ENCODE measurements around the gene BFSP1.

Gene BFSP1

DNA sequence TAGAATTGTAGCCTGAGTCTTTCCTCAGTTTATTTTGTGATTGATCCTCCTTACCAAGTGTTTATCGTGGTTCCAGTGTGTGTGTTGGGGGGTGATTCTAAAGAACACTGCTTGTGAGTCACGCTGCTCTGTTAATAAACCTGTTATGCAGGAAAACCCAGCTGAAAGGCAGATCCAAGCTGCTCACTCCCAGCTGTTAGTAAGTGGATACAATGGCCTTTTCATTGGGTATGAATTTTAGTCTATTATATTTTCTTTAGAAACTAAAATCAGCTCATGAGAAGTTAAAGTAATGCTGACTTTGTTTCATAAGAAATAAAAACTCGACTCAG is 26.5 kb upstream of the BFSP1 start:
- H3K4me3 ChIP-seq (ENCODE audit: low read depth, low read length), result no peak overlapping the region
- no peak for TF ChIP-seq CTCF (IDR thresholded peaks at IDR 0.05; ENCODE audit: borderline replicate concordance, insufficient read depth, low read depth, low read length)

DNA sequence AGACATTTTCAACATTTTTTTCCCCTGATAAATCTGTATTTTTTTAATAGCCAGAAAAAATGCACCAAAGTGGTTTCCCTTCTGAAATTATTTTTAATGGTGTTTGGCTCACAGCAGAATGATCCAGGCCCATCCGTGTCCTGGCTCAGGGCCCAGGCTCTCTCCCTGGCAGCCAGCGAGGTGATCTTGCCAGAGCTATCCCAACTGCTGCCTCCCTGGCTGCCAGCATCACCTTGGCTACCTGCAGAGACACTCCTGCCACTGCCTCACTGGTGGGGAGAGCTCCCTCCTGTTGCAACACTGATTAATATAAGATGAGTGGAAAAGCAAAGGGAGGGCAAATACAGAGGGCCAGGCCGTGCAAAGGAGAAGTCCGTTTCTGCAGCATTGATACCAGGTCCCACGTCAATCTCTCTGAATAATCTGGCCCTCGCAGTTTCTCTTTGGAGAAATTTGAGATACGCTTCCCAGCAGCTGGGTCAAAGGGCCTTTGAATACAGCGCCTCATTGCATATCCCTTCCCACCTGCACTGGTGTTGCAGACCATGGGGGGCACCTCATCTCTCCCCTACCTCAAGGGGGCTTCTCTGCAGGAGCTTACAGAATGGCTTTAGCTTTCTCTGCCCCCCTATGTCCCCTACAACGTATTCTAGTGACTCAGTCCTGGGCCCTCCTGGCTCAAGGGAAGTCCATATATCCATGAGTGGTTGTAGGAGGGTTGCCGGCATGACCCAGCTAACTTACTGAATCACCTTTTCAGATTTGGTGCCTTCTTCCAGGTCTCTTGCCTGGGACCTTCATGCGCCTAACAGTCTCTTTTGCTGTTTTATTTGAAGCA is 25.9 kb upstream of the BFSP1 start:
- no peak for TF ChIP-seq CTCF (IDR thresholded peaks at IDR 0.05; ENCODE audit: borderline replicate concordance, insufficient read depth, low read depth, low read length)
- no peak overlapping the region for H3K4me3 ChIP-seq (ENCODE audit: low read depth, low read length)

DNA sequence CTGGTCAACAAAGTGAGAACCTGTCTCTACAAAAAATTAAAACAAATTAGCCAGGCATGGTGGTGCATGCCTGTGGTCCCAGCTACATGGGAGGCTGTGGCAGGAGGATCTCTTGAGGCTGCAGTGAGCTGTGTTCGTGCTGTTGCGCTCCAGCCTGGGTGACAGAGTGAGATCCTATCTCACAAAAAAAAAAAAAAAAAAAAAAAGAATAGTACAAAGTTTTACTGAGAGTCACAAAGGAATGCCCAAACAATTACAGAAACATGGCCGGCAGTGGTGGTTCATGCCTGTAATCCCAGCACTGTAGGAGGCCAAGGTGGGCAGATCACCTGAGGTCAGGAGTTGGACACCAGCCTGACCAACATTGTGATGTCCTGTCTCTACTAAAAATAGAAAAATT is 23.9 kb upstream of the BFSP1 start:
- no peak for TF ChIP-seq CTCF (IDR thresholded peaks at IDR 0.05; ENCODE audit: borderline replicate concordance, insufficient read depth, low read depth, low read length)
- no peak overlapping the region for H3K4me3 ChIP-seq (ENCODE audit: low read depth, low read length)

DNA sequence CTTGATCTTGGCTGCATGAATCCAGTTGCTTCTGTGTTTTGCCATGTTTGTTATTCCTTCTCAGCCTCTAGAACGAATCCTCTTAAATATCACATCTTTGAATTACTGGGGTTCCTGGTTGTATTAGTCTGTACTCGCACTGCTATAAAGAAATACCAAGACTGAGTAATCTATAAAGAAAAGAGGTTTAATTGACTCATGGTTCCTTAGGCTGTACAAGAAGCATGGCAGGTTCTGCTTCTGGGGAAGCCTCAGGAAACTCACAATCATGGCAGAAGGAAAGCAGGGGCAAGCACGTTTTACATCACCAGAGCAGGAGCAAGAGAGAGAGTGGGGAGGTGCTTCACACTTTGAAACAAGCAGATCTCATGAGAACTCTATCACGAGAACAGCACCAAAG is 18.0 kb upstream of the BFSP1 start:
- no peak overlapping the region for H3K4me3 ChIP-seq (ENCODE audit: low read depth, low read length)
- TF ChIP-seq CTCF (IDR thresholded peaks at IDR 0.05; ENCODE audit: borderline replicate concordance, insufficient read depth, low read depth, low read length), result no peak

GRCh38 chr20:17545127-17545526 is 13.9 kb upstream of the BFSP1 start:
- TF ChIP-seq CTCF (IDR thresholded peaks at IDR 0.05; ENCODE audit: borderline replicate concordance, insufficient read depth, low read depth, low read length), result no peak

DNA sequence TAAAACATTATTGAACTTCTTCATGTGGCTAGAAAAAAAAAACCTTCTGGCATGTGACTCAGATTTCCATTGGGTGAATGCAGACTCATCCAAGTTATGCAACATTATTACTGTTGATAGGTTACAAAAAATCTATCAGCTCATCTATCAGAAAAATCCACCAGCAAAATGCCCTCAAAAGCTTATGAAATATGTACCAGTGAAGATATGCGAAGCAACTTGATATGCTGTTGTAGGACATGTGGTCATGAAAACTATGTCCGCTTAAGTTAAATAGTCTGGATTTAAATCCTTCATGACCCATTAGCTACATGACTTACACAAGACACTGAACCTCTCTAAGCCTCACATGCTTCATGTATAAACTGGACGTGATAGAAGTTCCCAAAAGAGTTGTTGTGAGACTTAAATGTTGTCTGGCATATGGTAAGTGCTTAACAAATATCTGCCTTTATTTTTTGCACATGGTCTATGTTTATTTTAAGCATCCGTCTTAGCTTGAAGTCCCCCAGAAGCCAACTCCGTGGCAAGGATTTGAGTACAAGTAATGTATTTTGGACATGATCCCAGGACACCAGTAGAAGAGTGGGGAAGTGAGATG is 12.5 kb upstream of the BFSP1 start:
- TF ChIP-seq CTCF (IDR thresholded peaks at IDR 0.05; ENCODE audit: borderline replicate concordance, insufficient read depth, low read depth, low read length), result no peak
- no peak overlapping the region for H3K4me3 ChIP-seq (ENCODE audit: low read depth, low read length)

More at GRCh38 chr20:17545127-17545526, 13.9 kb upstream of the BFSP1 start:
- H3K4me3 ChIP-seq (ENCODE audit: low read depth, low read length), result no peak overlapping the region

- no peak overlapping the region for H3K4me3 ChIP-seq (ENCODE audit: low read depth, low read length)
- no peak for TF ChIP-seq CTCF (IDR thresholded peaks at IDR 0.05; ENCODE audit: borderline replicate concordance, insufficient read depth, low read depth, low read length)
These were observed 11.8 kb upstream of the BFSP1 start for GRCh38 chr20:17542993-17543412.

Measured in GM12875 (cell line).